Neural cell (in vitro differentiated cells): ENCODE data around the gene PDIA6. TPM values are rescaled to one million over a fixed set of nuclear protein-coding genes. Genes with fewer than 3 reads are reported as not detected.

Source experiments
- H2AFZ ChIP-seq: fragments of 200-600, 300-800 bp; sonication (generic), shearing (Covaris generic); 2 replicates; pipeline ENCODE4 v1.6.0; 2014; ENCODE audit warnings: low read depth, mild to moderate bottlenecking, antibody characterized with exemption, low read length, moderate library complexity
- H3F3A ChIP-seq: fragments of 200-600 bp; shearing (Covaris generic); 2 replicates; pipeline ENCODE4 v1.6.1; 2016; ENCODE audit warnings: mild to moderate bottlenecking, moderate library complexity, mixed read lengths, antibody characterized with exemption, low read length; ENCODE audit not compliant: insufficient read depth, poor library complexity, severe bottlenecking
- H3K27ac ChIP-seq: fragments of 200-600, 300-800 bp; sonication (generic), shearing (Covaris generic); 2 replicates; pipeline ENCODE4 v1.5.1; 2014; ENCODE audit warnings: mild to moderate bottlenecking, low read length, moderate library complexity
- H3K27me3 ChIP-seq: fragments of 300-800, 200-600 bp; sonication (generic), shearing (Covaris generic); 2 replicates; pipeline ENCODE4 v1.6.0; 2014; ENCODE audit warnings: mild to moderate bottlenecking, low read depth, low read length, moderate library complexity; ENCODE audit not compliant: insufficient read depth
- H3K36me3 ChIP-seq: fragments of 300-800, 200-600 bp; sonication (generic), shearing (Covaris generic); 2 replicates; pipeline ENCODE4 v1.5.1; 2014; ENCODE audit warnings: mild to moderate bottlenecking, antibody characterized with exemption, low read length, moderate library complexity; ENCODE audit not compliant: insufficient read depth
- H3K4me2 ChIP-seq: fragments of 300-800, 200-600 bp; sonication (generic), shearing (Covaris generic); 2 replicates; pipeline ENCODE4 v1.6.0; 2014; ENCODE audit warnings: mild to moderate bottlenecking, low read length
- H3K4me3 ChIP-seq: fragments of 300-800, 200-600 bp; sonication (generic), shearing (Covaris generic); 2 replicates; pipeline ENCODE4 v1.5.1; 2014; ENCODE audit warnings: mild to moderate bottlenecking, low read length, moderate library complexity
- H3K79me2 ChIP-seq: fragments of 200-600 bp; shearing (Covaris generic); replicated peaks from 2 replicates; pipeline ENCODE4 v1.6.0; 2014; ENCODE audit warnings: mild to moderate bottlenecking, low read length, moderate library complexity; ENCODE audit not compliant: insufficient read depth
- H3K9ac ChIP-seq: fragments of 300-800, 200-600 bp; sonication (generic), shearing (Covaris generic); 2 replicates; pipeline ENCODE4 v1.6.1; 2016; ENCODE audit warnings: mild to moderate bottlenecking, low read length, mixed read lengths
- H3K9me2 ChIP-seq: fragments of 200-600 bp; shearing (Covaris generic); 2 replicates; pipeline ENCODE4 v1.6.1; 2016; ENCODE audit warnings: mild to moderate bottlenecking, low read length, mixed read lengths; ENCODE audit not compliant: insufficient read depth
- H3K9me3 ChIP-seq: fragments of 200-600, 300-800 bp; sonication (generic), shearing (Covaris generic); 2 replicates; pipeline ENCODE4 v1.6.1; 2016; ENCODE audit warnings: mild to moderate bottlenecking, mixed run types, low read length, moderate library complexity, mixed read lengths
- H4K20me1 ChIP-seq: fragments of 200-600 bp; shearing (Covaris generic); 2 replicates; pipeline ENCODE4 v1.6.1; 2016; ENCODE audit warnings: mild to moderate bottlenecking, mixed run types; ENCODE audit not compliant: insufficient read depth
- EP300 ChIP-seq: fragments of 450-650 bp; conservative IDR thresholded peaks from 2 replicates; pipeline ENCODE4 v1.6.1; 2014; ENCODE audit warnings: antibody characterized with exemption, mild to moderate bottlenecking, moderate library complexity; ENCODE audit not compliant: poor library complexity, severe bottlenecking
- EZH2 ChIP-seq: fragments of 200-600, 300-800 bp; shearing (Covaris generic), sonication (generic); IDR thresholded peaks from 2 replicates; pipeline ENCODE4 v1.6.1; 2014; ENCODE audit warnings: antibody characterized with exemption, low read length, borderline replicate concordance, mild to moderate bottlenecking; ENCODE audit not compliant: insufficient read depth, poor library complexity, severe bottlenecking
- MXI1 ChIP-seq: fragments of 450-650 bp; conservative IDR thresholded peaks from 2 replicates; pipeline ENCODE4 v1.6.1; 2014; ENCODE audit warnings: antibody characterized with exemption, mild to moderate bottlenecking; ENCODE audit not compliant: poor library complexity, severe bottlenecking
- POLR2AphosphoS5 ChIP-seq: IDR thresholded peaks from 2 replicates; pipeline ENCODE4 v1.6.1; 2012
- RAD21 ChIP-seq: fragments of 450-650 bp; conservative IDR thresholded peaks from 2 replicates; pipeline ENCODE4 v1.6.1; 2014; ENCODE audit warnings: antibody characterized with exemption, mild to moderate bottlenecking, moderate library complexity
- SMC3 ChIP-seq: fragments of 450-650 bp; conservative IDR thresholded peaks from 2 replicates; pipeline ENCODE4 v1.6.1; 2014; ENCODE audit warnings: antibody characterized with exemption, mild to moderate bottlenecking, moderate library complexity; ENCODE audit not compliant: poor library complexity
- TAF1 ChIP-seq: IDR thresholded peaks from 2 replicates; pipeline ENCODE4 v1.6.1; 2012; ENCODE audit warnings: low read depth
- polyA plus RNA-seq: library from polyadenylated mRNA; depleted of rRNA; stranded (reverse); fragments of >200 nt; gene quantifications from 2 replicates; pipeline ENCODE4 v1.2.3, GENCODE V29; 2014
- TF ChIP-seq, protein P1 (sequence below): IDR thresholded peaks from 2 replicates; pipeline ENCODE4 v1.6.1; 2012; ENCODE audit warnings: borderline replicate concordance
- TF ChIP-seq, protein P2 (sequence below): fragments of 450-650 bp; IDR thresholded peaks from 2 replicates; pipeline ENCODE4 v1.5.1; 2014; ENCODE audit warnings: antibody characterized with exemption, mild to moderate bottlenecking, moderate library complexity; ENCODE audit not compliant: poor library complexity, severe bottlenecking

Gene PDIA6
- polyA plus RNA-seq, 1 donor from 2014 or later, result 124 TPM

GRCh38 chr2:10839813-10840212 lies 27.2 kb upstream of the PDIA6 start:
- Histone ChIP-seq H3K9me3 (peaks cover 12% of the 10 kb centered on the region), H3K79me2 (no peaks in the 10 kb centered on the region), H3K4me3 (no peak overlapping the region), H3F3A (no peaks in the 10 kb centered on the region), H4K20me1 (no peaks in the 10 kb centered on the region), H3K4me2 (no peak overlapping the region), H2AFZ (no peak overlapping the region), H3K27ac (no peak overlapping the region), H3K36me3 (no peaks in the 10 kb centered on the region), H3K9me2 (no peaks in the 10 kb centered on the region), H3K9ac (no peak overlapping the region), H3K27me3 (no peaks in the 10 kb centered on the region)
- TF ChIP-seq EZH2 (no peak), SMC3 (no peak), TAF1 (no peak), MXI1 (no peak)
- TF ChIP-seq, protein P1, sequence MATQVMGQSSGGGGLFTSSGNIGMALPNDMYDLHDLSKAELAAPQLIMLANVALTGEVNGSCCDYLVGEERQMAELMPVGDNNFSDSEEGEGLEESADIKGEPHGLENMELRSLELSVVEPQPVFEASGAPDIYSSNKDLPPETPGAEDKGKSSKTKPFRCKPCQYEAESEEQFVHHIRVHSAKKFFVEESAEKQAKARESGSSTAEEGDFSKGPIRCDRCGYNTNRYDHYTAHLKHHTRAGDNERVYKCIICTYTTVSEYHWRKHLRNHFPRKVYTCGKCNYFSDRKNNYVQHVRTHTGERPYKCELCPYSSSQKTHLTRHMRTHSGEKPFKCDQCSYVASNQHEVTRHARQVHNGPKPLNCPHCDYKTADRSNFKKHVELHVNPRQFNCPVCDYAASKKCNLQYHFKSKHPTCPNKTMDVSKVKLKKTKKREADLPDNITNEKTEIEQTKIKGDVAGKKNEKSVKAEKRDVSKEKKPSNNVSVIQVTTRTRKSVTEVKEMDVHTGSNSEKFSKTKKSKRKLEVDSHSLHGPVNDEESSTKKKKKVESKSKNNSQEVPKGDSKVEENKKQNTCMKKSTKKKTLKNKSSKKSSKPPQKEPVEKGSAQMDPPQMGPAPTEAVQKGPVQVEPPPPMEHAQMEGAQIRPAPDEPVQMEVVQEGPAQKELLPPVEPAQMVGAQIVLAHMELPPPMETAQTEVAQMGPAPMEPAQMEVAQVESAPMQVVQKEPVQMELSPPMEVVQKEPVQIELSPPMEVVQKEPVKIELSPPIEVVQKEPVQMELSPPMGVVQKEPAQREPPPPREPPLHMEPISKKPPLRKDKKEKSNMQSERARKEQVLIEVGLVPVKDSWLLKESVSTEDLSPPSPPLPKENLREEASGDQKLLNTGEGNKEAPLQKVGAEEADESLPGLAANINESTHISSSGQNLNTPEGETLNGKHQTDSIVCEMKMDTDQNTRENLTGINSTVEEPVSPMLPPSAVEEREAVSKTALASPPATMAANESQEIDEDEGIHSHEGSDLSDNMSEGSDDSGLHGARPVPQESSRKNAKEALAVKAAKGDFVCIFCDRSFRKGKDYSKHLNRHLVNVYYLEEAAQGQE, result no peak

GRCh38 chr2:10838734-10839133 lies 26.1 kb upstream of the PDIA6 start:
- Histone ChIP-seq H3K9me3 (peaks cover 12% of the 10 kb centered on the region), H3K27me3 (no peaks in the 10 kb centered on the region), H3F3A (no peaks in the 10 kb centered on the region), H3K4me3 (no peak overlapping the region), H4K20me1 (no peaks in the 10 kb centered on the region), H3K36me3 (no peaks in the 10 kb centered on the region), H3K4me2 (no peak overlapping the region), H3K27ac (no peak overlapping the region), H3K9ac (no peak overlapping the region), H3K79me2 (no peaks in the 10 kb centered on the region), H2AFZ (no peak overlapping the region), H3K9me2 (no peaks in the 10 kb centered on the region)
- no peak for TF ChIP-seq RAD21
- TF ChIP-seq POLR2AphosphoS5, result no peak
- TF ChIP-seq TAF1, result no peak
- no peak for TF ChIP-seq MXI1
- TF ChIP-seq, protein P1, result no peak
- no peak for TF ChIP-seq EP300
- no peak for TF ChIP-seq EZH2
- TF ChIP-seq, protein P2, sequence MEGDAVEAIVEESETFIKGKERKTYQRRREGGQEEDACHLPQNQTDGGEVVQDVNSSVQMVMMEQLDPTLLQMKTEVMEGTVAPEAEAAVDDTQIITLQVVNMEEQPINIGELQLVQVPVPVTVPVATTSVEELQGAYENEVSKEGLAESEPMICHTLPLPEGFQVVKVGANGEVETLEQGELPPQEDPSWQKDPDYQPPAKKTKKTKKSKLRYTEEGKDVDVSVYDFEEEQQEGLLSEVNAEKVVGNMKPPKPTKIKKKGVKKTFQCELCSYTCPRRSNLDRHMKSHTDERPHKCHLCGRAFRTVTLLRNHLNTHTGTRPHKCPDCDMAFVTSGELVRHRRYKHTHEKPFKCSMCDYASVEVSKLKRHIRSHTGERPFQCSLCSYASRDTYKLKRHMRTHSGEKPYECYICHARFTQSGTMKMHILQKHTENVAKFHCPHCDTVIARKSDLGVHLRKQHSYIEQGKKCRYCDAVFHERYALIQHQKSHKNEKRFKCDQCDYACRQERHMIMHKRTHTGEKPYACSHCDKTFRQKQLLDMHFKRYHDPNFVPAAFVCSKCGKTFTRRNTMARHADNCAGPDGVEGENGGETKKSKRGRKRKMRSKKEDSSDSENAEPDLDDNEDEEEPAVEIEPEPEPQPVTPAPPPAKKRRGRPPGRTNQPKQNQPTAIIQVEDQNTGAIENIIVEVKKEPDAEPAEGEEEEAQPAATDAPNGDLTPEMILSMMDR, result no peak
- TF ChIP-seq SMC3, result no peak
